ENCODE data around the gene TMEM205.

DNA sequence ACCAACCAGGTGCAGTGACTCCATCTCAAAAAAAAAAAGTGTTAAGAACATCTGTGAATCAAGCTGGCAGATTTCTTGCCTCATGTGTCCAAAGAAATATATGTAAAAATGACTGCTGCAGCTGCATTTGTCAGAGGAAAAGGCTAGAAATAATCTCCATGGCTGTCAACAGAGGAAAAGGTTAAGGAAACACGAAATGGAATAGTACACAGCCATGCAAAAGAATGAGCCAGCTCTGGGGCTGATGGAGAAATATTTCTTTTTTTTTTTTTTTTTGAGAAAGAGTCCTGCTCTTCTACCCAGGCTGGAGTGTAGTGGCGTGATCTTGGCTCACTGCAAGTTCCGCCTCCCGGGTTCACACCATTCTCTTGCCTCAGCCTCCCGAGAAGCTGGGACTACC lies 13.2 kb downstream of the TMEM205 start:
- TF ChIP-seq, protein P1, sequence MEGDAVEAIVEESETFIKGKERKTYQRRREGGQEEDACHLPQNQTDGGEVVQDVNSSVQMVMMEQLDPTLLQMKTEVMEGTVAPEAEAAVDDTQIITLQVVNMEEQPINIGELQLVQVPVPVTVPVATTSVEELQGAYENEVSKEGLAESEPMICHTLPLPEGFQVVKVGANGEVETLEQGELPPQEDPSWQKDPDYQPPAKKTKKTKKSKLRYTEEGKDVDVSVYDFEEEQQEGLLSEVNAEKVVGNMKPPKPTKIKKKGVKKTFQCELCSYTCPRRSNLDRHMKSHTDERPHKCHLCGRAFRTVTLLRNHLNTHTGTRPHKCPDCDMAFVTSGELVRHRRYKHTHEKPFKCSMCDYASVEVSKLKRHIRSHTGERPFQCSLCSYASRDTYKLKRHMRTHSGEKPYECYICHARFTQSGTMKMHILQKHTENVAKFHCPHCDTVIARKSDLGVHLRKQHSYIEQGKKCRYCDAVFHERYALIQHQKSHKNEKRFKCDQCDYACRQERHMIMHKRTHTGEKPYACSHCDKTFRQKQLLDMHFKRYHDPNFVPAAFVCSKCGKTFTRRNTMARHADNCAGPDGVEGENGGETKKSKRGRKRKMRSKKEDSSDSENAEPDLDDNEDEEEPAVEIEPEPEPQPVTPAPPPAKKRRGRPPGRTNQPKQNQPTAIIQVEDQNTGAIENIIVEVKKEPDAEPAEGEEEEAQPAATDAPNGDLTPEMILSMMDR (IDR thresholded peaks at IDR 0.05; ENCODE audit: insufficient read depth, low read length): no peak
- TF ChIP-seq, protein P2, sequence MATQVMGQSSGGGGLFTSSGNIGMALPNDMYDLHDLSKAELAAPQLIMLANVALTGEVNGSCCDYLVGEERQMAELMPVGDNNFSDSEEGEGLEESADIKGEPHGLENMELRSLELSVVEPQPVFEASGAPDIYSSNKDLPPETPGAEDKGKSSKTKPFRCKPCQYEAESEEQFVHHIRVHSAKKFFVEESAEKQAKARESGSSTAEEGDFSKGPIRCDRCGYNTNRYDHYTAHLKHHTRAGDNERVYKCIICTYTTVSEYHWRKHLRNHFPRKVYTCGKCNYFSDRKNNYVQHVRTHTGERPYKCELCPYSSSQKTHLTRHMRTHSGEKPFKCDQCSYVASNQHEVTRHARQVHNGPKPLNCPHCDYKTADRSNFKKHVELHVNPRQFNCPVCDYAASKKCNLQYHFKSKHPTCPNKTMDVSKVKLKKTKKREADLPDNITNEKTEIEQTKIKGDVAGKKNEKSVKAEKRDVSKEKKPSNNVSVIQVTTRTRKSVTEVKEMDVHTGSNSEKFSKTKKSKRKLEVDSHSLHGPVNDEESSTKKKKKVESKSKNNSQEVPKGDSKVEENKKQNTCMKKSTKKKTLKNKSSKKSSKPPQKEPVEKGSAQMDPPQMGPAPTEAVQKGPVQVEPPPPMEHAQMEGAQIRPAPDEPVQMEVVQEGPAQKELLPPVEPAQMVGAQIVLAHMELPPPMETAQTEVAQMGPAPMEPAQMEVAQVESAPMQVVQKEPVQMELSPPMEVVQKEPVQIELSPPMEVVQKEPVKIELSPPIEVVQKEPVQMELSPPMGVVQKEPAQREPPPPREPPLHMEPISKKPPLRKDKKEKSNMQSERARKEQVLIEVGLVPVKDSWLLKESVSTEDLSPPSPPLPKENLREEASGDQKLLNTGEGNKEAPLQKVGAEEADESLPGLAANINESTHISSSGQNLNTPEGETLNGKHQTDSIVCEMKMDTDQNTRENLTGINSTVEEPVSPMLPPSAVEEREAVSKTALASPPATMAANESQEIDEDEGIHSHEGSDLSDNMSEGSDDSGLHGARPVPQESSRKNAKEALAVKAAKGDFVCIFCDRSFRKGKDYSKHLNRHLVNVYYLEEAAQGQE (IDR thresholded peaks at IDR 0.05; ENCODE audit: insufficient replicate concordance, low read depth): no peak
- no peak for TF ChIP-seq POLR2AphosphoS5 (IDR thresholded peaks at IDR 0.05; ENCODE audit: low read depth)
- no peak for TF ChIP-seq GABPA (IDR thresholded peaks at IDR 0.05; ENCODE audit: low read depth)

All from HL-60 (cell line).